Spleen (tissue), 3 donors: ENCODE data around the gene TCEA2.

Source experiments
- POLR2A ChIP-seq, 3 donors: fragments of 450-650 bp; IDR thresholded peaks; one replicate each; pipeline ENCODE4 v1.5.1; 2017; ENCODE audit warnings: antibody characterized with exemption in 3 of 3, mild to moderate bottlenecking in 1 of 3
- POLR2AphosphoS5 ChIP-seq, 3 donors: sonication (generic); formaldehyde crosslinking; IDR thresholded peaks; one replicate each; pipeline ENCODE4 v1.5.1; 2017; ENCODE audit warnings: antibody characterized with exemption in 3 of 3

DNA sequence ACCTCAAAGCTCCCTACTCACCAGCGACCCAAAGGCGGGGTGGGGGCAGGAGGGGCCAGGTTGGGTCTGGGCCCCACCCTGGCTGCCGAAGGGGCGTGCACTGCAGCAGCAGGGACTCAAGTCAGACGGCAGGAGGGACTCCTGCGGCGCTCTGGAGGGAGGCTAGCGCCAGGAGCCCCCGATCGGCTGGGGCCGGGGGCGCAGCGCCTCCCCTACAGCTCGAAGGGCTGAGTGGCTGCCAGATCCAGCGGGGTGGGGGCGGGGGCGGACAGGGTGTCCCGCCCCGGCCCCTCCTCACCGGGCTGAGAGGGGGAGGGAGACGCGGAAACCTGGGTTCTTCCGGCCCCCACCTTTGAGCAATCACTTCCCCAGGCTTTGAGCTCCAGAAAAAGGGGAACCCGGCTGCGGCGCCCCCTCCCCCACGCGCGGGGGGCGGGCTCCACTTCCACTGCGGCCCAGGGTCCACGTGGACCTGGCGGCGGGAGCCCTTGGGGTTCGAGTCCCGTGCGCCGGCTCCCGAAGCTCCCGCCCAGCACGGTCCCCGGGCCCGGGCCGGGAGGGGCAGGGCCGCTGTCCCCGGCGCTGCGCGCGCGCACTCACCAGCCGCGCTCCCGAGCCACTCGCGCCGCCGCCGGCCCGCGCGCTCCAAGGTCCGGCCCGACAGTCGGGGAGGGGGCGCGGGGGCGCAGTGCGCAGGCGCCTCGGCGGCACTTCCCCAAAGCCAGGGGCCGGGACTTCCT lies 16.4 kb downstream of the TCEA2 start, which contains the start of gene RGS19:
- TF ChIP-seq POLR2A (IDR thresholded peaks at IDR 0.05) (peak in 2 of 3 donors; percentile 13 to 23), POLR2AphosphoS5 (IDR thresholded peaks at IDR 0.05) (peak; percentile 65 to 84 (median 66))
